ENCODE measurements around the gene EVPL. TPM values are rescaled to one million over a fixed set of nuclear protein-coding genes. Genes with fewer than 3 reads are reported as not detected.

EVPL gene
- total RNA-seq, 1 donor from 2014 or later: 0.05 TPM

DNA sequence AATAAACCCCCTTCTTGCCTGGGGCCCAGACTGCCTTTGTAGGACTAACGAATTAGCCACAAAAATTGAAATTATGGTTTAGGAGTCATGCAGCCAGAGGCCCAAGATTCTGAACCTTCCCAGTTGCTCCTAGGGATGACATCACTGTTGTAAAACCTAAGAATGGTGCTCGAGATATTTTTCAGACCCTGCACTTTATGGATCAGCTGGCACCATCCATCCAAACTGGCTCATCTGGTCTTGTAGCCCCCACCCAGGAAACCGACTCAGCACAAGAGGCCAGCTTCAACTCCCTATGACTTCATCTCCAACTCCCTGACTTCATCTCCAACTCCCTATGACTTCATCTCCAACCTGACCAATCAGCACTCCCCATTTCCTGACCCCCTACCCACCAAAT lies 10.9 kb upstream of the EVPL start:
- Mint-ChIP-seq H3K27ac (no peak overlapping the region), H3K4me3 (no peak overlapping the region), H3K27me3 (ENCODE audit: insufficient read depth) (no peaks in the 10 kb centered on the region), H3K4me1 (ENCODE audit: low read depth) (peaks cover 8% of the 10 kb centered on the region), H3K36me3 (ENCODE audit: low read depth) (peaks cover 32% of the 10 kb centered on the region), H3K9me3 (no peaks in the 10 kb centered on the region)
- DNase-seq (ENCODE audit: low spot score): no peak
- intact Hi-C loops (cut with micrococcal nuclease): no loop called here

DNA sequence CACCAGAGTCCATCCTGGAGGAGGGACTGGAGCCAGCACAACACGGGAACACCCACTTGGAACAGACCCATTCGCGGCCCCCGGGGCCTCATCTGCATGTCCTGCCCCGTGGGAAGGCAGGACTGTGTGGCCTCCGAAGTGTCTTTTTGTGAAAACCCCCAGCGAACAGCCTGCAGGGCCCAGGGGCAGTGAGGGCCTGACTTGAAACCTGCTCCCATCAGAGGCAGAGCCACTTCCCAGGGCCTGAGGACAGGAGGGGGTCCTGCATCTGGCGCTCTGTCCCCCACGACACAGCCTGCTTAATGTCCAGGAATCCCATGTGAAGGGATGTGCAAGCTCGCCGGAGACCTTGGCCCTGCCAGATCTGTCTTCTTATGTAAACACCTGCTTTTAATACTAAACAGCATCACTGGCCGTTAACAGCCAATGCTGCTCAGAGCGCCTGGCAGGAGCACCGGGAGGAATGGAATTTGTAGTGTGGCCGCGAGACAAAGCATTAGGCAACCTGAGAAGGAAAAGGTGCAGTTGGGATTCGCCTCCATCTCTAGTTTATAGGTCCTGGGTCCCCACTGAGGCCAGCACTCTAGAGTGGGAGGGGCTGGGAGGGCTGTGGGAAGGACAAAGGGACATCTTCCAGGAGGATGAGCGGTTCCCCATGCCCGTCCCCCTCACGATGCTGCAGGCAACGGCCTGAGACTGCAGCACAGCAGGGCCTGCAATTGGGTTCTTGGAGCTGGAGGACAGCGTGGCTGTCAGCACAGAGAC lies 9.6 kb upstream of the EVPL start:
- intact Hi-C loops (cut with micrococcal nuclease): no loop called here
- Mint-ChIP-seq H3K27me3 (ENCODE audit: insufficient read depth) (no peaks in the 10 kb centered on the region), H3K27ac (no peak overlapping the region), H3K36me3 (ENCODE audit: low read depth) (peaks cover 32% of the 10 kb centered on the region), H3K4me1 (ENCODE audit: low read depth) (peaks cover 8% of the 10 kb centered on the region), H3K9me3 (no peaks in the 10 kb centered on the region), H3K4me3 (no peak overlapping the region)
- no peak for DNase-seq (ENCODE audit: low spot score)

DNA sequence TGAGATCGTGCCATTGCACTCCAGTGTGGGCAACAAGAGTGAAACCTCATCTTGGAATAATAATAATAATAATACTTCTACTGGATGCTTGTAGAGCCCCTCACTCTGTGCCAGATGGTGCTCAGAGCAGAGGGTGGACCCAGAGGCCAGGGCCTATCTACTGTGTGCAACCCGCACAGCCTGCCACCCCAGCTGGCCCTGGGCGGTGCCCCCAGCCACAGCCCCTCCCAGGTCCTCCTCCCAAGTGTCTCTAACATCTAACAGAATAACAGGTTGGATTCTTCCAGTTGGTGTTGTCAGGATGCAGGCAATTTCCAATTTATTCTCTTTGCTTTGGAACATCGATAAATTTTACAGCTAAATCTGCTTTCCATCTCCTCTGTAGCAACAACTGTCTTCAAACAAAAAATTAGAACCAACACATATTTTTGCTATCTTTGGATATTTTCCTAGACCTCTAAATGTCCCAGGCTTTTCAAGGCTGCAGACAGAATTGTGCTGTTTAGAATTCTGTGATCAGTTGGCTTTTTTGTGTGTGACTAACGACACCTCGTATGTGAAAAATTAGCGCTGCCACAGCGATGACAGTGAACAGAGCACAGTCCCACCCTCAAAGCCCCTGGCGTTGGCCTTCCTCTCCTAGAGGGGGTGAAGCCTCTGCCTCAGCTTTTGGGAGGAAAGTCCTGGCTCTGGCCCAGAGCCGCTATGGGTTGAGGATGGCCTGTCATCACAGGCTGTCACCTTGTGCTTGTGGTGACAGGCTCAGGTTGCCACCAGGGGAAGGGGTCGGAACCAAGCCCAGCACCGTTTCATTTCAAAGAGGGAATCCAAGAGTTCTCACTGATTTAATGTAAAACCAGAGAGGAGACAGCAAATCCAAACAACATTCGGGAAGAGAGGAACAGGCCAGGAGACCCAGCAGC lies 7.6 kb upstream of the EVPL start:
- Mint-ChIP-seq H3K4me3 (no peak overlapping the region), H3K9me3 (no peaks in the 10 kb centered on the region), H3K4me1 (ENCODE audit: low read depth) (peaks cover 10% of the 10 kb centered on the region), H3K27me3 (ENCODE audit: insufficient read depth) (no peaks in the 10 kb centered on the region), H3K27ac (no peak overlapping the region), H3K36me3 (ENCODE audit: low read depth) (peaks cover 17% of the 10 kb centered on the region)
- intact Hi-C loops (cut with micrococcal nuclease): no loop called here
- DNase-seq (ENCODE audit: low spot score): no peak

DNA sequence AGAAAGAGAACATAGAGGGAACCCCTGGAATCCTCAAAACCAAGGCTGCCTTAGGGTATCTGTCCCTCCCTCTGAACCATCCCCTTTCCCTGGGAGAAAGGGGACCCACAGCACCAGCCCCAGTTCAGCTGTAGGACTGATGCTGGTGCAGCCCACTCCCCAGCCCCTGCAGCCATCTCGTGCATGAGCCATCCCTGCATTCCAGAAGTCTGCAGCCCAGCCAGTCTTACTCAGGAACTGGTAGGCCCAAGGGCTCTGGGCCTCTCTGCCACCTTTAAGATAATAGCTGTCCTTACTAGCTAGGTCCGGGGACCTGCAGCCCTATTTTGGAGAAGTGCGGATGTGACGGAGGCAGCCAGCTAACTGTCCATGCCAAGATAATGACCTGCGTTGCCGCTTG lies 6.0 kb upstream of the EVPL start:
- DNase-seq (ENCODE audit: low spot score): no peak
- Mint-ChIP-seq H3K9me3 (no peaks in the 10 kb centered on the region), H3K4me1 (ENCODE audit: low read depth) (peaks cover 10% of the 10 kb centered on the region), H3K36me3 (ENCODE audit: low read depth) (peaks cover 3% of the 10 kb centered on the region), H3K4me3 (no peak overlapping the region), H3K27me3 (ENCODE audit: insufficient read depth) (no peaks in the 10 kb centered on the region), H3K27ac (peak overlapping the region; percentile 20)
- intact Hi-C loops (cut with micrococcal nuclease): no loop called here

DNA sequence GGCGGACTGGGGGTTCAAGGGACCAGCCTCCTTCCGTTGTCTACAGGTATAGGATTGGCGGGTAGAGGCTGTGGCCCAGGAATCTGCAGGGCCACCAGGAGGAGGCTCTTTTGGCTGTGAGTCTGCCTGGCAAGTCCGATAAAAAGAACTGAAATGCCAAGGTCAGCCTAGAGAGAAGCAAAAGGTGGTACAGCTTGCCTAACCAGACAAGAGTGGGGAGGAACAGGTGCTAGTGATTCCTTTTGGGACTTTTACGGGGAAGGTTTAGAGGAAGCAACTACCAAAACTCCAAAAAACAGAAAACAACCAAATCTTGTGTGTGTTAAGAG lies 5.6 kb upstream of the EVPL start:
- Mint-ChIP-seq H3K4me1 (ENCODE audit: low read depth) (peaks cover 8% of the 10 kb centered on the region), H3K27ac (no peak overlapping the region), H3K27me3 (ENCODE audit: insufficient read depth) (no peaks in the 10 kb centered on the region), H3K4me3 (no peak overlapping the region), H3K9me3 (no peaks in the 10 kb centered on the region), H3K36me3 (ENCODE audit: low read depth) (peaks cover 3% of the 10 kb centered on the region)
- no peak for DNase-seq (ENCODE audit: low spot score)
- intact Hi-C loops (cut with micrococcal nuclease): no loop called here

DNA sequence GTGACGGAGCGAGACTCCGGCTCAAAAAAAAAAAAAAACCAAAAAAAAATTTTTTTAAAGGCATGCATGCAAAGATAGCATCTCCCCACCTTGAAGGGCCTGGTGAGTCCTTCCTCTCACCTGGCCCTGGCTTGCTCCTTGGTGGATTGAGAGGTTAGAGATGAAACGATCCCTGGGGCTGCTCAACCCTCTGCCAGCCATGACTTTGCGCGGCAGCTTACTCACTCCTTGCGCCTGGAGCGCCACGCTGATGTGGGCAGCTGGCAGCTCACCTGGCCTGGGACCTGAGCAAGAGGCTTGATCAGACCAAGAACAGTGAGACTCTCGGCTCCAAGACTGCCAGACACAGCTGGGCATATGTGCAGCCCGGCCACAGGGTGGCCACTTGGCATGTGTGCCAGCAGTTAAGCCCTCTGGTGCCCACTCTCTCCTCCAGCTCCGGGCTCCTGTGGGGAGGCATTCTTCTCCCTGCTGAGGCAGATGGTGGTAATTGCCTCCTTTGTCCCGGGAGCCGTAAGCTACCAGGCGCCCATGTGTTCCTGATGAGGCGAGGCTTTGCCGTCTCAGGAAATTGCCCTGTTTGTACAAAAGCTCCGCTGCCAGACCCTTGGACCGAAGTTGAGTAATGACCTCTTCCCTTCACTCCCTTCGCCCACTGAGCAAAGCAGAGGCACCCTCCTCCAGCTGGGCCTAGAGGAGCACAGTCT lies 5.1 kb upstream of the EVPL start:
- Mint-ChIP-seq H3K4me3 (no peak overlapping the region), H3K36me3 (ENCODE audit: low read depth) (peaks cover 2% of the 10 kb centered on the region), H3K27ac (no peak overlapping the region), H3K4me1 (ENCODE audit: low read depth) (peaks cover 8% of the 10 kb centered on the region), H3K9me3 (no peaks in the 10 kb centered on the region), H3K27me3 (ENCODE audit: insufficient read depth) (no peaks in the 10 kb centered on the region)
- intact Hi-C loops (cut with micrococcal nuclease): no loop called here
- DNase-seq (ENCODE audit: low spot score): no peak

DNA sequence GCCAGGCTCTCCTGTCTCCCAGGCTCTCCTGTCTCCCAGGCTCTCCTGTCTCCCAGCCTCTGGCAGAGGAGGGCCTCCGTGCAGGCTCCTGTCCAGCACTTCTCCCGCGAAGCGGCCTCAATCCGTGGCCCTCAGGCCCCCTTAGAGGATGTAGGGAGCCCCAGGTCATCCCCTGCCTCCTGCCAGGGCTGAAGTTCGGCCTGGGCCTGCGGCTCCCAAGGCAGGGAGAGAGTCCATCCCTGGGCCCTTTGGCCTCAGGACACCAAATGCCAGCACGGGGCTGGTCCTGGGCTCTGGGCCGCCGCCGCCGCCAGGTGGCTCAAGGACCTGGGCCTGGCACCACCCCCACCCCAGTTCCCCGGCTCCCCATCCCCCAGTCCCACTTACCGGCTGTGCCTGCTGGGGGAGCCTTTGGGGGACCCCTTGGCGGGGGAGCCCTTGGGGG lies 370 bp downstream of the EVPL start:
- DNase-seq (ENCODE audit: low spot score): no peak
- H3K4me3 Mint-ChIP-seq: no peak overlapping the region
- H3K36me3 Mint-ChIP-seq (ENCODE audit: low read depth): no peaks in the 10 kb centered on the region
- no peaks in the 10 kb centered on the region for H3K9me3 Mint-ChIP-seq
- peaks cover 8% of the 10 kb centered on the region for H3K4me1 Mint-ChIP-seq (ENCODE audit: low read depth)
- no peak overlapping the region for H3K27ac Mint-ChIP-seq
- no peaks in the 10 kb centered on the region for H3K27me3 Mint-ChIP-seq (ENCODE audit: insufficient read depth)
- intact Hi-C loops (cut with micrococcal nuclease): no loop called here

DNA sequence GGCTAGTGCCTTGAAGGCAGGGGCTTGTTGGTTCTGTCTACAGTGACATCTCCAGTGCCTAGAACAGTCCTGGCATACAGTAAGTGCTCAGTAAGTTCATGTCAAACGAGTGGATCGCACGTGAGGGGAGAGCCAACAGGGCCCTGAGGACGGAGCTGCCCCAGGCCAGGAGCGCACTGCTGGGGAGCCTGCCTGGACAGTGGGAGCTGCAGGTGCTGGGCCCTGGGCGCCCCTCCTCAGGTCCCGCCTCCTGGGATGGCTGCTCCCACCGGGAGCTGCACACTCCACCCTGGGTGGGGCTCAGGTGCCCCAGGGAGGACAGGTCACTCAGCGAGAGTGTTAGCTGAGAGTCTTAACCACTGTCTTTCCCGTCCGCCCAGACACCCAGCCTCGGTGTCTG lies 1.8 kb downstream of the EVPL start:
- Mint-ChIP-seq H3K9me3 (no peaks in the 10 kb centered on the region), H3K27ac (no peak overlapping the region), H3K4me3 (no peak overlapping the region), H3K27me3 (ENCODE audit: insufficient read depth) (no peaks in the 10 kb centered on the region), H3K36me3 (ENCODE audit: low read depth) (no peaks in the 10 kb centered on the region), H3K4me1 (ENCODE audit: low read depth) (peaks cover 8% of the 10 kb centered on the region)
- intact Hi-C loops (cut with micrococcal nuclease): no loop called here
- DNase-seq (ENCODE audit: low spot score): no peak

DNA sequence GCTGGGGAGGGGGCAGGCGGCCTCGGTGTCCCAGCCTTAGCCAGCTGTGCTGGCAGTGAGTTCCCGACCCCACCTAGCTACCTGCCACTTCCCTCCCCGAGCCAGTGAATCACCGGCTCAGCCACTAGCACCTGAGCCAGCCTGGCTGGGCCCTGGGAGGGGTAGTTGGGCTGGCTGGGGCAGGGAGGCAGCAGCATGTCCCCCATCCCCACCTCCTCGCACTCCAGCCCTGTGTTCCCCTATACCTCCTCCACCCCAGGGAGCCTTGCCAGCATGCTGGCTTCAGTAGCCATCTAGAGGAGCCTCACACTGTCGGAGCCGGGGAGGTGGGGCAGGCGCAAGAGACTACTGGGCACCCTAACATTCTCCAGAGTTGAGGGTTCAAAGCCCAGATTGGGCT lies 2.8 kb downstream of the EVPL start:
- Mint-ChIP-seq H3K36me3 (ENCODE audit: low read depth) (no peaks in the 10 kb centered on the region), H3K27ac (no peak overlapping the region), H3K9me3 (no peaks in the 10 kb centered on the region), H3K4me3 (no peak overlapping the region), H3K27me3 (ENCODE audit: insufficient read depth) (no peaks in the 10 kb centered on the region), H3K4me1 (ENCODE audit: low read depth) (peaks cover 2% of the 10 kb centered on the region)
- no peak for DNase-seq (ENCODE audit: low spot score)
- intact Hi-C loops (cut with micrococcal nuclease): no loop called here

DNA sequence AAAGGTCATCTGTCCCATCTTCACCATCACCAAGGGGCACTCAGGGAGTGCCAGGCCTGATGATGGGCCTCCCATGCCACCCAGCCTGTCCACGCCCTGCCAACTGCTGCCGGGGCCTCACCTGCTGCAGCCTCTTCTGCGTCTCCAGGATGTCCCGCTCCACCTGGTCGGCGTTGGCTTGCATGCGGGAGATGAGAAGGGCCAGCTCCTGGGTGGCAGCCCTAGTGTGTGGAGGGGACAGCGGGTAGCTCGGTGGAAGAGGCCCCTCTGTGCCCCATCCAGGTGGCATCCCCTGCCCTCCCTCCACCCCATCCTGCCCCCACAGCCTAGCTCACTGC lies 3.2 kb downstream of the EVPL start:
- Mint-ChIP-seq H3K4me3 (no peak overlapping the region), H3K36me3 (ENCODE audit: low read depth) (no peaks in the 10 kb centered on the region), H3K4me1 (ENCODE audit: low read depth) (no peaks in the 10 kb centered on the region), H3K27ac (no peak overlapping the region), H3K27me3 (ENCODE audit: insufficient read depth) (no peaks in the 10 kb centered on the region), H3K9me3 (no peaks in the 10 kb centered on the region)
- DNase-seq (ENCODE audit: low spot score): no peak
- intact Hi-C loops (cut with micrococcal nuclease): no loop called here

DNA sequence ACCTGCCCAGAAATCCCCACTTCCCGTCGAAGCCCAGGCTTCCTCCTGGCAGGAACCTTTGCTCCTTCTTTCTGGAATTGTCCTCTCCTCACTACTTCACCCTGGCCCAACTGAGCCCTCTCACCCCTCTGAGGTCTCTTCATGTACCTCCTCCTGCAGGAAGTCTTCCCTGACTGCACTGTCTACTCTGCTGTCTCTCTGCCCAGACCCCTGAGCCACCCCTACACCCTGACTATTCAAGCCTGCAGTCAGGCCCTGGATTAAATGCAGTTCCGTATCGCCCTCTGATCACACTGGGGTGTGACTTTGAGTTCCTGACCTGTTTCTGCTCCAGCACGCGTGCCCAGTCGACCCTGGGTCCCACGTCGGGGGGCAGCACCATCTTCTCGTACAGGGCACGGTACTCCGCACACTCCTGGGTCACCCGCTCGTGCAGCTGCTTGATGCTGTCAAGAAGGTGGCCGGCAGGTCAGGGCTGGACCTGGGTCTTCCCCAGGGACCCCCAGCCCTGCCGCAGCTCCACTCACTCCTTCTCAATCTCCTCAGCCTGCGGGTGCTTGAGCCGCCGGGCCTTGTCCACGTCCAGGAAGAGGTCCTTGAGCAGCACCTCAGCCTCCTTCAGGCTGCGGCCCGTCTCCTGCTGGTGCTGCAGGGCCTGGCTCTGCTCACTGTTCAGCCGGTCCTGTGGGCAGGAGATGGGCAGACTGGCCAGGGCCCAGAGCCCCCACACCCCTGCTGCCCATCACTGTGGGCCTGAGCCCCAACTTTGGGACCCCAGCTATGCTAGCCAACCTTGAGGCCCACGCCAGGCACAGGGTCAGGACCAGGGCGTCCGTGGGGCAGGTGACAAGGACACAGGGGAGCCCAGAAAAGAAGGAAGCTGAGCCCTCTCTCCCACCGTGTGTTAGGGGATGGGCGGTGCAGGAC lies 3.9 kb downstream of the EVPL start:
- no peak overlapping the region for H3K27ac Mint-ChIP-seq
- H3K9me3 Mint-ChIP-seq: no peaks in the 10 kb centered on the region
- DNase-seq (ENCODE audit: low spot score): no peak
- H3K27me3 Mint-ChIP-seq (ENCODE audit: insufficient read depth): no peaks in the 10 kb centered on the region
- no peak overlapping the region for H3K4me3 Mint-ChIP-seq
- H3K4me1 Mint-ChIP-seq (ENCODE audit: low read depth): no peaks in the 10 kb centered on the region
- intact Hi-C loops (cut with micrococcal nuclease): no loop called here
- no peaks in the 10 kb centered on the region for H3K36me3 Mint-ChIP-seq (ENCODE audit: low read depth)

DNA sequence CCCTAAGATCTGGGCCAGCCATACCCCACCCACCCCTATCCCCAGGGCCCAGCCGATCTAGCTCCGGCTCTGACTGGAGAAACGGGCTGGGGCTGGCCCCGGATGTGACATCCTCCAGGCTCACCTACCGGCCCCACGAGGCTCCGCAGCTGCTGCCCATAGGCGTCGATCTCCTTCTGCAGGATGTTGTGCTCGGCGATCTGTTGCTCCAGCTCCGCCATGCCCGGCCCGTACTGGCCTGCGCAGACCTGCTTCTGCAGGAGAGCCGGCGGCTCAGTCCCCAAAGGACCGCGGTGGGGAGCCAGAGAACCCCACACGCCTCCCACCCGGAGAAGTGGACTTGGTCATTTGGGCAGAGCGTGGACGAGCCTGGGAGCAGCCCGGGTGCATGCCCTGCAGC lies 4.8 kb downstream of the EVPL start:
- no peaks in the 10 kb centered on the region for H3K4me1 Mint-ChIP-seq (ENCODE audit: low read depth)
- no peaks in the 10 kb centered on the region for H3K27me3 Mint-ChIP-seq (ENCODE audit: insufficient read depth)
- intact Hi-C loops (cut with micrococcal nuclease): no loop called here
- no peak overlapping the region for H3K27ac Mint-ChIP-seq
- H3K4me3 Mint-ChIP-seq: no peak overlapping the region
- H3K36me3 Mint-ChIP-seq (ENCODE audit: low read depth): no peaks in the 10 kb centered on the region
- DNase-seq (ENCODE audit: low spot score): no peak
- no peaks in the 10 kb centered on the region for H3K9me3 Mint-ChIP-seq
